Heart left ventricle (tissue), 16 donors: Measurements from ENCODE around the gene SYNM. TPM values are rescaled to one million over a fixed set of nuclear protein-coding genes. Genes with fewer than 3 reads are reported as not detected.

Source experiments
- ATAC-seq, 4 donors: fragments of 200-7000 bp; cut with Tn5 transposase; one replicate each; pipeline ENCODE4 v1.9.1; 2020 to 2022; ENCODE audit warnings: moderate library complexity in 4 of 4, mild to moderate bottlenecking in 3 of 4, moderate number of reproducible peaks in 1 of 4
- DNase-seq, 5 donors: peaks; one replicate each; pipeline ENCODE4 v3.0.0-alpha.2; 2020
- H3K27ac ChIP-seq, 12 donors: fragments of 200-600 bp; sonication (generic) in 4 of 12; one replicate each; pipeline versions ENCODE4 v1.5.0 to v1.8.0; 2016 to 2022; ENCODE audit warnings: mild to moderate bottlenecking in 2 of 12
- H3K27me3 ChIP-seq, 9 donors: fragments of 200-600 bp; sonication (generic) in 2 of 9; one replicate each; pipeline versions ENCODE4 v1.5.1 to v1.8.0; 2016 to 2022; ENCODE audit warnings: mild to moderate bottlenecking in 3 of 9
- H3K36me3 ChIP-seq, 9 donors: fragments of 200-600 bp; sonication (generic) in 2 of 9; one replicate each; pipeline versions ENCODE4 v1.5.0 to v1.8.0; 2018 to 2022; ENCODE audit warnings: mild to moderate bottlenecking in 2 of 9
- H3K4me1 ChIP-seq, 12 donors: fragments of 200-600 bp; sonication (generic) in 4 of 12; one replicate each; pipeline versions ENCODE4 v1.5.0 to v1.8.0; 2016 to 2022; ENCODE audit warnings: mild to moderate bottlenecking in 3 of 12
- H3K4me3 ChIP-seq, 12 donors: fragments of 200-600 bp; sonication (generic) in 4 of 12; one replicate each; pipeline versions ENCODE4 v1.5.0 to v1.8.0; 2017 to 2022; ENCODE audit warnings: mild to moderate bottlenecking in 9 of 12, moderate library complexity in 4 of 12
- H3K9me3 ChIP-seq, 12 donors: fragments of 200-600 bp; sonication (generic) in 4 of 12; one replicate each; pipeline versions ENCODE4 v1.5.0 to v1.8.0; 2016 to 2022; ENCODE audit warnings: mild to moderate bottlenecking in 1 of 12
- CTCF ChIP-seq, 12 donors: fragments of 200-600 bp; sonication (generic) in 4 of 12; IDR thresholded peaks; one replicate each; pipeline versions ENCODE4 v1.5.0 to v1.8.0; 2018 to 2022; ENCODE audit warnings: antibody characterized with exemption in 12 of 12, mild to moderate bottlenecking in 5 of 12
- POLR2A ChIP-seq, 2 donors: fragments of 450-650 bp; IDR thresholded peaks; one replicate each; pipeline ENCODE4 v1.6.1; 2017; ENCODE audit warnings: antibody characterized with exemption in 2 of 2, mild to moderate bottlenecking in 2 of 2, moderate library complexity in 2 of 2
- WGBS, 4 donors: extraction: QIAGEN DNeasy Blood & Tissue Kit in 2 of 4; methylation state at CpG; one replicate each; pipeline versions ENCODE4 v1.1.5 to v1.1.7; 2013 to 2018; 5-methylcytosine and 5-hydroxymethylcytosine counted together
- intact Hi-C, 10 donors: fragments of 100-400 bp; cut with DNase I; formaldehyde crosslinking; loops; one replicate each; pipeline versions ENCODE4 v1.11.1 to v1.14.2; 2022
- polyA plus RNA-seq, 2 donors: library from polyadenylated mRNA; stranded (reverse); fragments of 200-250 nt; gene quantifications; one replicate each; pipeline ENCODE4 v1.2.3, GENCODE V29; 2013
- total RNA-seq, 9 donors: library from RNA; depleted of rRNA in 2 of 9; stranded (reverse); fragments of >200 nt in 2 of 9; fragmentation: NEBNext Ultra II Directional in 3 of 9; extraction: Animal tissue kit (Norgen Biotek cat#: 25700) in 3 of 9; gene quantifications; one replicate each; pipeline versions ENCODE4 v1.1.0 to v1.2.4, GENCODE V29; 2016 to 2023
- donor health status: ischemic (EF 13 %, LVEDD 7.1; RV severe dilation, severe dysfunction).
- donor health status: healthy with polysubstance abuse.
- donor health status: DM: no; HTN: yes; CAD: no.
- donor health status: DM: no; HTN: no; CAD: no.
- donor health status: ischemic (EF 25% LVEDD 6.9; RV normal size, moderate dysfunction).
- donor health status: ischemic (EF 25% LVEDD 5.7; RV mildly dilated, moderate dysfunction).
- donor health status: healthy.
- donor health status: DM: yes; HTN: yes; CAD: no.
- donor health status: ischemic (EF 35%, LVEDD 5.7; RV mildly dilated, moderate dysfunction).
- donor health status: nonischemic (EF 11% LVEDD 7.7; RV severe dilation, severe dysfunction).
- donor health status: DM: yes; HTN: yes; CAD: no.
- donor health status: PGD.
- donor health status: ischemic (EF 29% LVEDD 5.4; RV normal size, mild dysfunction).
- donor health status: nonischemic (EF 23%, LVEDD 6.1; RV moderate dilation, normal function).

SYNM gene
- total and polyA plus RNA-seq, 11 donors, result 113 to 455 (median 262) TPM

GRCh38 chr15:99145005-99145404 lies 40.1 kb downstream of the SYNM start:
- intact Hi-C loops, result no loop called here
- Histone ChIP-seq H3K27me3 (no peaks in the 10 kb centered on the region), H3K36me3 (peaks cover 0 to 15% (median 2%) of the 10 kb centered on the region in 9 donors), H3K9me3 (no peaks in the 10 kb centered on the region), H3K27ac (peak overlapping the region in 1 of 12 donors; percentile 98), H3K4me1 (peaks cover 0 to 35% (median 6%) of the 10 kb centered on the region in 12 donors), H3K4me3 (no peak overlapping the region)
- ATAC-seq (no peak), DNase-seq (no peak)
- 81 to 86% (median 83%) methylated on average over 10 of the region's 10 CpGs for WGBS, 4 donors
- TF ChIP-seq CTCF (IDR thresholded peaks at IDR 0.05) (no peak), POLR2A (IDR thresholded peaks at IDR 0.05) (no peak)

DNA sequence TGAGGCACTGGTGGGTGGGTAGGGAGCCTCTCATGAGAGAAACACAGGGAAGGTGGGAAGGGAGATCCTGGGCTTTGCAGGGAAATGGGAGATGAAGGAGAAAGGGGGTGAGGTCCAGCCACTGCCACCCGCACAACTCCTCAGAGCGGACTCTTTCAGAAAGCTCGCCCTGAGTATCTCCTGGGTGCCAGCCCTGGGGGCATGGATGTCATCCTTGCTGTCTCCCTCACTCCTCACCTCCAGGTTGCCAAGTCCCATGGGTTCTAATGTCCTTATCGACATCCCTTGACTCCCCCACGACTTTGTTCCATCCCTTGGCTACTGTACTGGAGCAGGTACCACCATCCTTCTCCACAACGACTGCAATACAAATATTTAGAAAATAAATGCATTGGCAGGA lies 40.9 kb downstream of the SYNM start:
- TF ChIP-seq CTCF (IDR thresholded peaks at IDR 0.05), result no peak
- TF ChIP-seq POLR2A (IDR thresholded peaks at IDR 0.05), result no peak
- no peak overlapping the region for H3K4me3 ChIP-seq
- DNase-seq (no peak), ATAC-seq (peak in 1 of 4 donors; percentile 2)
- peaks cover 0 to 32% (median 6%) of the 10 kb centered on the region in 12 donors for H3K4me1 ChIP-seq
- peaks cover 0 to 18% (median 2%) of the 10 kb centered on the region in 9 donors for H3K36me3 ChIP-seq
- H3K27ac ChIP-seq, result peak overlapping the region in 1 of 12 donors; percentile 98
- H3K9me3 ChIP-seq, result no peaks in the 10 kb centered on the region
- WGBS, 4 donors, result 84 to 93% (median 88%) methylated on average over 6 of the region's 6 CpGs
- H3K27me3 ChIP-seq, result no peaks in the 10 kb centered on the region
- intact Hi-C loops, result no loop called here

GRCh38 chr15:99146661-99147060 lies 41.8 kb downstream of the SYNM start:
- Histone ChIP-seq H3K4me3 (no peak overlapping the region), H3K27me3 (no peaks in the 10 kb centered on the region), H3K4me1 (peaks cover 0 to 32% (median 6%) of the 10 kb centered on the region in 12 donors), H3K36me3 (peaks cover 0 to 26% (median 2%) of the 10 kb centered on the region in 9 donors), H3K9me3 (no peaks in the 10 kb centered on the region), H3K27ac (peak overlapping the region in 1 of 12 donors; percentile 98)
- intact Hi-C loops, result no loop called here
- ATAC-seq, result no peak
- DNase-seq, result no peak
- TF ChIP-seq POLR2A (IDR thresholded peaks at IDR 0.05) (no peak), CTCF (IDR thresholded peaks at IDR 0.05) (no peak)
- WGBS, 4 donors, result 96 to 98% (median 98%) methylated on average over 4 to 5 of the region's 5 CpGs

DNA sequence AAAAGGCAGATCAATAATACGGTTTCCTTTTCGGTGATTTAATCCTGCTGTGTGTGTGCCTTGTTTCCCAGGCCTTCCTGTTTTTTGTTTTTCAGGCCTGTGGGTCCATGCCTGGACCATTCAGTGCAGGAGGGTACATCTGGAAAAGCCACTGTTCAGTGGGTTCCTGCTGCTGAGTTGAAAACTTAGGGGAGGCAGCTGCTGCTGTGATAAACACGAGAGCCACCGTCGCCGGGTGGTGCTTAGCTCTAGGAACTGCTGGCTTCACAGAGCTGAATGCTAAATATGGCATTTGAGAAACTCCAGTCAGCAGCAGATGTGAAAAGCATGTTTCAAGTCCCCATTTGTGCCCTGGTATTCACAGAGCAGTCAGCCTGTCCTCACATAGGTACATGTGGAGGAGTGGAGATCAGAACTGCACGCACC lies 44.0 kb downstream of the SYNM start:
- TF ChIP-seq POLR2A (IDR thresholded peaks at IDR 0.05) (no peak), CTCF (IDR thresholded peaks at IDR 0.05) (no peak)
- intact Hi-C loops, result loop anchor here in 1 of 10 donors (1.0 kb wide), 1 partner anchor 63 kb away; no protein-coding TSS in a partner anchor
- no peaks in the 10 kb centered on the region for H3K9me3 ChIP-seq
- H3K27ac ChIP-seq, result peak overlapping the region in 8 of 12 donors; percentile 2 to 79 (median 34)
- ATAC-seq (peak; percentile 38 to 63 (median 49)), DNase-seq (no peak)
- H3K4me3 ChIP-seq, result no peak overlapping the region
- 36 to 53% (median 40%) methylated on average over 7 of the region's 7 CpGs for WGBS, 4 donors
- H3K4me1 ChIP-seq, result peaks cover 0 to 18% (median 5%) of the 10 kb centered on the region in 12 donors
- no peaks in the 10 kb centered on the region for H3K27me3 ChIP-seq
- H3K36me3 ChIP-seq, result peaks cover 0 to 33% (median 3%) of the 10 kb centered on the region in 9 donors
